Peyer's patch (tissue), 4 donors: Measurements from ENCODE around the gene DOCK7. TPM values are rescaled to one million over a fixed set of nuclear protein-coding genes. Genes with fewer than 3 reads are reported as not detected.

Experiments
- DNase-seq, 3 donors: peaks; one replicate each; pipeline ENCODE4 v3.0.0-alpha.2; 2017 to 2019
- H3K27ac ChIP-seq, 4 donors: fragments of 200-600 bp; sonication (generic); one replicate each; pipeline ENCODE4 v1.5.1; 2016 to 2019
- H3K27me3 ChIP-seq, 2 donors: fragments of 200-600 bp; sonication (generic); one replicate each; pipeline ENCODE4 v1.5.1; 2019
- H3K36me3 ChIP-seq, 3 donors: fragments of 200-600 bp; sonication (generic); one replicate each; pipeline ENCODE4 v1.5.1; 2016 to 2019
- H3K4me1 ChIP-seq, 4 donors: fragments of 200-600 bp; sonication (generic); one replicate each; pipeline ENCODE4 v1.5.1; 2016 to 2019
- H3K4me3 ChIP-seq, 4 donors: fragments of 200-600 bp; sonication (generic); 1 replicate in 3 of 4; 2 replicates in 1 of 4; pipeline ENCODE4 v1.5.1; 2016 to 2019; ENCODE audit warnings: mild to moderate bottlenecking in 1 of 4
- H3K9me3 ChIP-seq, 4 donors: fragments of 200-600 bp; sonication (generic); one replicate each; pipeline ENCODE4 v1.5.1; 2016 to 2019; ENCODE audit warnings: mild to moderate bottlenecking in 1 of 4
- POLR2A ChIP-seq, 2 donors: fragments of 450-650 bp; IDR thresholded peaks; one replicate each; pipeline ENCODE4 v1.5.1; 2017; ENCODE audit warnings: antibody characterized with exemption in 2 of 2, mild to moderate bottlenecking in 2 of 2, moderate library complexity in 2 of 2
- total RNA-seq, 4 donors: library from RNA; depleted of rRNA; stranded (reverse); fragments of >200 nt; gene quantifications; one replicate each; pipeline ENCODE4 v1.1.0, GENCODE V29; 2016
- TF ChIP-seq, protein P1 (sequence below), 6 experiments: fragments of 450-650 bp in 4 of 6; fragments of 200-600 bp in 2 of 6; sonication (generic) in 1 of 6; IDR thresholded peaks; one replicate each; pipeline ENCODE4 v1.5.1; 2017 to 2019; ENCODE audit warnings: antibody characterized with exemption in 6 of 6, mild to moderate bottlenecking in 3 of 6, moderate library complexity in 1 of 6

Gene DOCK7
- total RNA-seq, 4 donors from 2014 or later: 33.4 to 52.0 (median 46.8) TPM

DNA sequence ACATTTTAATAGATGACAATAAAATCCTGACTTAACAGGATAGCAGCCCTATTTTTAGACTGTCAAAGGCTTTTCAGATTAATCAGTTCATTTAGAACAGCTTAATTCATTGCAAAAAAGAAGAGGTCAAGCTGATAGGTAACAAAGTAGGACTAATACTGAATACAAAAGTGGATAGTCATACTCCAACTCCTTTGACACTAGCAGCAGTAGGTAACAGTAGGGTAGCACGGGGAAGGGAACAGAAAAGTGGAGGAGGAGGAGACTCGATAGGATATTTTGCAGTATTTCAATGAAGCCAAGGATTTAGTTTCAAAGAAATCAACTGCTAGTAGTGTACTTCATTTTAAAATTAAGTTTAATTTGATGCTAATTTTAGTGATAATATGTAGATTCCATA, 200.2 kb downstream of the DOCK7 start:
- Histone ChIP-seq H3K36me3 (peaks cover 0 to 29% (median 0%) of the 10 kb centered on the region in 3 donors), H3K4me1 (no peaks in the 10 kb centered on the region)

DNA sequence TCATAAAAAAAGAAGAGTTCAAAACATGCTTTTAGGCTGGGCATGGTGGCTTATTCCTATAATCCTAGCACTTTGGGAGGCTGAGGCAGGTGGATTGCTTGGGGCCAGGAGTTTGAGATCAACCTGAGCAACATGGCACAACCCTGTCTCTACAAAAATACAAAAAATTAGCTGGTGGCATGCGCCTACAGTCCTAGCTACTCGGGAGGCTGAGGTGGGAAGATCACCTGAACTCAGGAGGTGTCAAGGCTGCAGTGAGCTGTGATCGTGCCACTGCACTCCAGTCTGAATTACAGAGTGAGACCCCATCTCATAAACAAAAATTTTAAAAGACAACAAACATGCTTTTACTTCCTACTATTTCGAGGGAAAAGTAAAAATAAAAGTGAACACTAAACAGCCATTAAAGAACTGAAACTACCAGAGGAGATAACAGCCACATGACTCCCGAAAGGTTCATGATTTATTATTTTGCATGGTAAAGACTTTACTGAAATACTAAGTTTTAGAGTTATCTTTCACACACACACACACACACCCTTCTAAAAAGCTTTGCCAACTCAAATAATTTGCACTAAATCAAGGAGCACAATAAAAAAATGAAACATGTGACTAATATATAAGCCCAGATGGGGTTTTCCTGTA, 203.2 kb downstream of the DOCK7 start:
- no peak overlapping the region for H3K4me3 ChIP-seq
- DNase-seq: no peak
- H3K36me3 ChIP-seq: peaks cover 0 to 6% (median 0%) of the 10 kb centered on the region in 3 donors
- no peaks in the 10 kb centered on the region for H3K9me3 ChIP-seq
- no peaks in the 10 kb centered on the region for H3K27me3 ChIP-seq
- TF ChIP-seq, protein P1, sequence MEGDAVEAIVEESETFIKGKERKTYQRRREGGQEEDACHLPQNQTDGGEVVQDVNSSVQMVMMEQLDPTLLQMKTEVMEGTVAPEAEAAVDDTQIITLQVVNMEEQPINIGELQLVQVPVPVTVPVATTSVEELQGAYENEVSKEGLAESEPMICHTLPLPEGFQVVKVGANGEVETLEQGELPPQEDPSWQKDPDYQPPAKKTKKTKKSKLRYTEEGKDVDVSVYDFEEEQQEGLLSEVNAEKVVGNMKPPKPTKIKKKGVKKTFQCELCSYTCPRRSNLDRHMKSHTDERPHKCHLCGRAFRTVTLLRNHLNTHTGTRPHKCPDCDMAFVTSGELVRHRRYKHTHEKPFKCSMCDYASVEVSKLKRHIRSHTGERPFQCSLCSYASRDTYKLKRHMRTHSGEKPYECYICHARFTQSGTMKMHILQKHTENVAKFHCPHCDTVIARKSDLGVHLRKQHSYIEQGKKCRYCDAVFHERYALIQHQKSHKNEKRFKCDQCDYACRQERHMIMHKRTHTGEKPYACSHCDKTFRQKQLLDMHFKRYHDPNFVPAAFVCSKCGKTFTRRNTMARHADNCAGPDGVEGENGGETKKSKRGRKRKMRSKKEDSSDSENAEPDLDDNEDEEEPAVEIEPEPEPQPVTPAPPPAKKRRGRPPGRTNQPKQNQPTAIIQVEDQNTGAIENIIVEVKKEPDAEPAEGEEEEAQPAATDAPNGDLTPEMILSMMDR (IDR thresholded peaks at IDR 0.05): no peak
- no peak for TF ChIP-seq POLR2A (IDR thresholded peaks at IDR 0.05)
- no peak overlapping the region for H3K27ac ChIP-seq
- H3K4me1 ChIP-seq: no peaks in the 10 kb centered on the region

More for the DNA sequence above, 200.2 kb downstream of the DOCK7 start:
- H3K27ac ChIP-seq: no peak overlapping the region
- no peak for TF ChIP-seq POLR2A (IDR thresholded peaks at IDR 0.05)
- TF ChIP-seq, protein P1 (IDR thresholded peaks at IDR 0.05): no peak
- H3K27me3 ChIP-seq: no peaks in the 10 kb centered on the region
- H3K4me3 ChIP-seq: no peak overlapping the region
- H3K9me3 ChIP-seq: no peaks in the 10 kb centered on the region
- no peak for DNase-seq

DNA sequence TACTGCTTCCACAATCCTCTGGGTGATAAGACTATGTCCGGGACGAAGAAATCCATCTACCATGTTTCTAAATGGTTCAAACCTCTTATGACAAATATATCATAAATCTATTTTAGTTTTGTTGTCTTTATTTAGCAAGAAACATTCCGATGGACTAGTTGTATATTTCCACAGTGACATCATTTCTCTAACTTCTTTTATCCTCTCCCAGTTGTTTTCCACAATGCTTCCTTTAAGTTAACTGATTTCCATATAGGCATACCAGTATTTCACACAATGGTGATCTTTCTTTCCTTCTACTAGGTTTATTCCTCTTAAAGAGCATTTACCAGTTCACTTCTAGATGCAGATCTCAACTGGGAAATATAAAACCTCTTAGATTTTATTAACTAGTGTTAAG, 206.5 kb downstream of the DOCK7 start:
- H3K9me3 ChIP-seq: no peaks in the 10 kb centered on the region
- no peaks in the 10 kb centered on the region for H3K27me3 ChIP-seq
- DNase-seq: no peak
- H3K4me3 ChIP-seq: no peak overlapping the region
- H3K27ac ChIP-seq: no peak overlapping the region
- H3K36me3 ChIP-seq: peaks cover 0 to 4% (median 0%) of the 10 kb centered on the region in 3 donors
- H3K4me1 ChIP-seq: no peaks in the 10 kb centered on the region
- TF ChIP-seq, protein P1 (IDR thresholded peaks at IDR 0.05): no peak
- no peak for TF ChIP-seq POLR2A (IDR thresholded peaks at IDR 0.05)

DNA sequence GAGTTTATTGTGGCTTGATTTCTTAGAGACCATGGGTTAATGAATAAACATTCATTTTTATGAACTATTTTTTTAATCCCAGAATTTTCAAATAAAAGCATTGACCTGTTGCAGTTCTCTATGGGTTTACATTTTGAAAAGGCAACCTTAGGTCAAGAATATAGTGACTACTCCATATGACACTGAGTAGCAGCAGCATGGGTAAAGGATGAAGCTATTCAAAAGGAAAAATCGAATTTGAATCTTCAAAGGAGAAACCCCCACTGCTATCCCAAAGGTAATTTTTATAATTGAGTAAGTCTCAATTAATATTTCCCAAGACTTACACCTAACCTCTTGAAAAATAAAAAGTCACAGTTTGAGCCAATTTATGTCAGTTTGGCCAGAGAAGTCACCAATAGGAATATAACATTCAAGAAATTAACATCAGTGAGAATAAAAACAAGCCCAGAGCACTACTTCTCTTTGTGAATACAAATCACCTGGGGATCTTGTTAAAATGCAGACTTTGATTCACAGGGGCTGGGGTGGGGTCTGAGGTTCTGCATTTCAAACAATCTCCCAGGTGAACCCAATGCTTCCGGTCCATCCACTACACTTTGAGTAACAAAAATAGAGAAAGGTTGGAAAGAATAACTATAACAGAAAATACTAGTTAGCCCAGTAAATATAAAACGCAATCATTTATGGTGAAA, 211.5 kb downstream of the DOCK7 start:
- no peak for TF ChIP-seq POLR2A (IDR thresholded peaks at IDR 0.05)
- TF ChIP-seq, protein P1 (IDR thresholded peaks at IDR 0.05): no peak
- H3K9me3 ChIP-seq: no peaks in the 10 kb centered on the region

DNA sequence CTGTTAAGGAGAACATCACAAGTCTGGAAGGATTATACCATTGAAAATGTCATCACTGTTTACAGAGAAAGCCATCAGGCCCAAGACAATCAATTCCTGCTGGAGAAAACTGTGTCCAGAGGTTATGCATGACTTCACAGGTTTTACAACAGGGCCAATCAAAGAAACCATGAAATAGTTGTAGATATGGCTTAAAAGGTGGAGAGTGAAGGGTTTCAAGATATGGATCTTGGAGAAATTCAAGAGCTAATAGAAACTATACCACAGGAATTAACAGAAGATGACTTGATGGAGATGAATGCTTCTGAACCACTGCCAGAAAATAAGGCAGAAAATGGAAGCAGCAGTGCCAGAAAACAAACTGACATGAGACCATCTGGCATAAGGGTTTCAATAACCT, 221.1 kb downstream of the DOCK7 start:
- Histone ChIP-seq H3K27ac (no peak overlapping the region), H3K9me3 (peaks cover 0 to 3% (median 2%) of the 10 kb centered on the region in 4 donors), H3K27me3 (no peaks in the 10 kb centered on the region), H3K36me3 (peaks cover 0 to 53% (median 2%) of the 10 kb centered on the region in 3 donors), H3K4me3 (no peak overlapping the region), H3K4me1 (no peaks in the 10 kb centered on the region)
- DNase-seq: no peak
- TF ChIP-seq, protein P1 (IDR thresholded peaks at IDR 0.05): no peak
- TF ChIP-seq POLR2A (IDR thresholded peaks at IDR 0.05): no peak

More for the DNA sequence above, 211.5 kb downstream of the DOCK7 start:
- H3K36me3 ChIP-seq: peaks cover 0 to 49% (median 0%) of the 10 kb centered on the region in 3 donors
- no peak overlapping the region for H3K27ac ChIP-seq
- no peak overlapping the region for H3K4me3 ChIP-seq
- no peak for DNase-seq
- no peaks in the 10 kb centered on the region for H3K4me1 ChIP-seq
- H3K27me3 ChIP-seq: no peaks in the 10 kb centered on the region
